HG03439 (cell line): Measurements from ENCODE around the gene RLN2.
"Not testable (repeated sequence)": the region's sequence is repeated elsewhere in the genome, so short reads cannot be mapped to it uniquely, and the experiment has no call there.

Experiments
- ATAC-seq: cut with Tn5 transposase; IDR thresholded peaks from one replicate; pipeline ENCODE4 v1.9.1; 2021; ENCODE audit warnings: mild to moderate bottlenecking, moderate library complexity; ENCODE audit not compliant: unreplicated experiment

RLN2 gene, protein sequence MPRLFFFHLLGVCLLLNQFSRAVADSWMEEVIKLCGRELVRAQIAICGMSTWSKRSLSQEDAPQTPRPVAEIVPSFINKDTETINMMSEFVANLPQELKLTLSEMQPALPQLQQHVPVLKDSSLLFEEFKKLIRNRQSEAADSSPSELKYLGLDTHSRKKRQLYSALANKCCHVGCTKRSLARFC

DNA sequence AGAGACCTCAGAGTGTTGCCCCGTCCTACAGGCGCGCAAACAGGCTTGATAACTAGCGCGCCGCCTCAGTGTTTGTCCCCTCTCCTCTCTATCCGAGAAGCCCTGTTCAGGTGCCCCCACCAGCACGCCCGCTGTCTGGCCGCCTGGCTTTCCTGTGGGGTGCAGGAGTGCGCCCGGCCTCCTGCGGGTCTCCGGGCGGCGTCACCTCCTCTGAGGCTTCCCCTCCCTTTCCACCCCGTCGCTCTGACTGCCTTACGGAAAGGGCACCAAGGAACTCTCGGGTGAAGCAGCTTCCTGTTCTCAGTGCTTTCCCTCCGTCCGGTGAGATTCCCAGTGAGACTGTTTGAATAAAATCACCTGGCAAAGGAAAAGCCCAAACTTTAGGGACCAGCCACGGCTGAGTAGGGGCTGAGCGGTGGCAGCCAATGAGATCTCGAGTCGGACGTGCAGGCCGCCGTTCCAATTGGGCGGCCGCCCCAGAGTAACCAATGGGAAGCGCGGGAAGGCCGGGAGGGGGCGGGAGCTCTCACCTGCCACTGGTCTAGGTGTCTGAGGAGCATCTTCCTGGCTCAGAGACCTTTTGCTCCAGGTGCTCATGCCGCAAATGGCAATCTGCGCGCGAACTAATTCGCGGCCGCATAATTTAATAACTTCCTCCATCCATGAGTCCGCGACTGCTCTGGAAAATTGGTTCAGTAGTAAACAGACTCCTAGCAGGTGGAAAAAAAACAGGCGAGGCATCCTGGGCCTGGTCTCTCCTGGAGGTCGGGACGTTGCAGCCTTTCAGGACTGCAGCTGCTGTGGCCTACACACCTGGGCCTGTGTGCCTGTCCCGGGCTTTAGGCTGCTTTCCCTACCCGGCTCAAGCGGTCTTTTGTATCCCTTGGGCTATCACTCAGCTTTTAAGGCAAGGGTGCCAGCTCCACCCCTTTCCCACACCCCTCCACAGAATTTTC lies at the start of gene RLN2:
RLN2 (minus strand) TSS at position 877 of the 956 bp plus-strand sequence; CDS start at position 741, 136 bp downstream.
- ATAC-seq: peak; percentile 98

DNA sequence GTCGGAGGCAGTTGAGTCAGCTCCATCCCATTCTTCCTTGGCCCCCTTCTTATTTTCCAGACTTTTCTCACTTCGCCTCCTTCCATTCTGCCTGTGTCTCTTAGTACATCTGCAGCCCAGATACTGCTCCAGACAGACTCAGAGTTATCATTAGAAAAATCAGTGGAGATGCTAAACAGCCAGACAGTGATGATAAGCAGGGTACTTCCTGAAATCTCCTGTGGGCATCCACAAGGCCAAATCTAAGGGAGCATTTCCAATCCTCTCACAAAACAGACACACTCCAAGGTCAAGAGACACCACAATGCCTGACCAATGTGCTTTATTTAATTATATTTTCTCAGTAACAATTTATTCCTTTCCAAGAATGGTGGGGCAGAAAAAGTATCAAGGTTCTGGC lies 49.7 kb upstream of the RLN2 start:
- no peak for ATAC-seq

DNA sequence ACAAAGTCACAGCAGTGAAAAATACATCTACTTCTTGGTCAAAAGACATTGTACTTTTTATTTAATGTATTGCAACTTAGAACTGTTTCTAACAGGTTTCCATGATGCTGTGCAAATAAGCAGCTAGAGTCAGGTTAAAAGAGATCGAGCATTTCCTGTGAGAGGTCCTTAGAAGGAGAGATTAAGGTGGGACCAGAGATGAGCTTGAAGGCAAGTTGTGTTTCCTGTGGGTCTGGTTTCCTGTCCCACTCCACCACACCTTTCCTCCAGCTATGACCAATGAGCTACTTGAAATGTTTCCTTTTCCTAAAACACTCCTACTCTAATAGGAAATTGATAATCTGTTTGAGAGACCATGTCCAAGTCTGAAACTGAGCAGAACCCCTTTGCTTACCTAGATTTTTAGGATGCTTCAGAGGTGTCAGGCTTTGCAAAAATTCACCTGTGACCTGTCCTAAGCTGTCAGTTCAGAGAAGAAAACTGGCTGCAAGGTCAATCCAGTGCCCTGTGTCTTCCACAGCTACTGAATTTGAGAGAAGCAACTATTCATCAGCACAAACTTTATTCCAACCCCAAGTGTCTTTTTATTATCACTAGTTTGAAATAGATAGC lies 48.2 kb upstream of the RLN2 start:
- ATAC-seq: no peak

DNA sequence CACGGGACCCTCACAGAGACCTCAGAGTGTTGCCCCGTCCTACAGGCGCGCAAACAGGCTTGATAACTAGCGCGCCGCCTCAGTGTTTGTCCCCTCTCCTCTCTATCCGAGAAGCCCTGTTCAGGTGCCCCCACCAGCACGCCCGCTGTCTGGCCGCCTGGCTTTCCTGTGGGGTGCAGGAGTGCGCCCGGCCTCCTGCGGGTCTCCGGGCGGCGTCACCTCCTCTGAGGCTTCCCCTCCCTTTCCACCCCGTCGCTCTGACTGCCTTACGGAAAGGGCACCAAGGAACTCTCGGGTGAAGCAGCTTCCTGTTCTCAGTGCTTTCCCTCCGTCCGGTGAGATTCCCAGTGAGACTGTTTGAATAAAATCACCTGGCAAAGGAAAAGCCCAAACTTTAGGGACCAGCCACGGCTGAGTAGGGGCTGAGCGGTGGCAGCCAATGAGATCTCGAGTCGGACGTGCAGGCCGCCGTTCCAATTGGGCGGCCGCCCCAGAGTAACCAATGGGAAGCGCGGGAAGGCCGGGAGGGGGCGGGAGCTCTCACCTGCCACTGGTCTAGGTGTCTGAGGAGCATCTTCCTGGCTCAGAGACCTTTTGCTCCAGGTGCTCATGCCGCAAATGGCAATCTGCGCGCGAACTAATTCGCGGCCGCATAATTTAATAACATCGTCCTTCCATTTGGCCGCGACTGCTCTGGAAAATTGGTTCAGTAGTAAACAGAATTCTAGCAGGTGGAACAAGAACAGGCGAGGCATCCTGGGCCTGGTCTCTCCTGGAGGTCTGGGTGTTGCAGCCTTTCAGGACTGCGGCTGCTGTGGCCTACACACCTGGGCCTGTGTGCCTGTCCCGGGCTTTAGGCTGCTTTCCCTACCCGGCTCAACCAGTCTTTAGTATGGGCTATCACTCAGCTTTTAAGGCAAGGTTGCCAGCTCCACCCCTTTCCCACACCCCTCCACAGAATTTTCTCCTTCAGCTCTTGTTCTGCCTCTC lies 34.8 kb upstream of the RLN2 start, which contains the start of gene RLN1:
RLN1 (minus strand) TSS at position 885 of the 990 bp plus-strand sequence; CDS start at position 755, 130 bp downstream.
- peak; percentile 99 for ATAC-seq

DNA sequence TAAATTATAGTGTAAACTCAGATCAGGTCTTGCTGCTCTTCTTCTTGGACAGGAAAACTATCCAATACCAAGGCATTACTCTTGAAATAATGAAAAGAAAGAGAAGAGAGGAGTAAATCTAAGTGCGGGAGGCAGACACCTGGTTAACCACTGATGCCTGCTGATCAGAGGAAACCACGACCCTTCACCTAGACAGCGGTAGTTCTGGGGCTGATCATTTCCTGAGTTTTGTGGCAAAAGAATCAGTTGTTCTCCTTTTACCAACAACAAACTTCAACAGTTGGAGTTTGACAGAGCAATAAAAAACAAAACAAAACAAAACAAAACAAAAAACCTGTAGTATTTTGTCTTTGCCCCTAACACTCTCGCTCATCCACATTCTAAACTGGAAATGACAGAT lies 32.2 kb upstream of the RLN2 start:
- no peak for ATAC-seq

DNA sequence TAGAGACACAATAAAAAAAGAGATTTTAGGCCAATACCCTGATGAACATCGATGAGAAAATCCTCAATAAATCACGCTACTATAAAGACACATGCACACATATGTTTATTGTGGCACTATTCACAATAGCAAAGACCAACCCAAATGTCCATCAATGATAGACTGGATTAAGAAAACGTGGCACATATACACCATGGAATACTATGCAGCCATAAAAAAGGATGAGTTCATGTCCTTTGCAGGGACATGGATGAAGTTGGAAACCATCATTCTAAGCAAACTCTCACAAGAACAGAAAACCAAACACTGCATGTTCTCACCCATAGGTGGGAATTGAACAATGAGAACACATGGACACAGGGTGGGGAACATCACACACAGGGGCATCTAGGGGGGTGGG lies 26.8 kb upstream of the RLN2 start:
- not testable (repeated sequence) for ATAC-seq

DNA sequence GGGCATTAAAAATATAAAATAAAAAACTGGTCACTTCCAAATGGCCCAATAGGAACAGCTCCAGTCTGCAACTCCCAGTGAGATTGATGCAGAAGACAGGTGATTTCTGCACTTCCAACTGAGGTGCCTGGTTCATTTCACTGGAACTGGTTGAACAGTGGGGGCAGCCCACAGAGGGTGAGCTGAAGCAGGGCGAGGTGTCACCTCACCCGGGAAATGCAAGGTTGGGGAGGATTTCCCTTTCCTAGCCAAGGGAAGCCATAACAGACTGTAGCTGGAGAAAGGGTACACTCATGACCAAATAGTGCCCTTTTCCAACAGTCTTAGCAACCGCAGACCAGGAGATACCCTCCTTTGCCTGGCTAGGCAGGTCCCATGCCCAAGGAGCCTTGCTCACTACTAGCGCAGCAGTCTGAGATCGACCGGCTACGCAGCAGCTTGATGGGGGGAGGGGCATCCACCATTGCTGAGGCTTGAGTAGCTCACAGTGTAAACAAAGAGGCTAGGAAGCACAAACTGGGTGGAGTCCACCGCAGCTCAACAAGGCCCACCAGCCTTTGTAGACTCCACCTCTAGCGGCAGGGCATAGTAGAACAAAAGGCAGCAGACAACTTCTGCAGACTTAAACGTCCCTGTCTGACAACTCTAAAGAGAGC lies 22.5 kb upstream of the RLN2 start:
- ATAC-seq: no peak

DNA sequence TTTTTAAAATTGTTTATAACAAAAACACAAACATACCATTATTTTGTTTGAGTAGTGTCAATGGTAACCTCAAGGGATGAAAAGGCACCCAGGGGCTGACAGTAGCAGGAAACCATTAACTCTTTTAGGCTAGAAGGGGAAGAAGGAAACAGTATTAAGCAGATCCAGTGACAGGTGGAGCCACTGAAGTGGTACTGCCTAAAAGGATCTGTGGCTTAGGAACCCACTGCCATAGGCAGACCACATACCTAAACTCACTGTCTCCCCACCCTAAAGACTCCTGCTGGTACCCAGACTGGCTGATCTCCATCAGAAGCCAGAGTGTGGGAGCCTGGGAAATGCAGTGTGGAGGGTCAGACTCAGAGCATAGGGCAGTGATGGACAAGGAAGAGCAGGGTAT lies 21.7 kb upstream of the RLN2 start:
- no peak for ATAC-seq

DNA sequence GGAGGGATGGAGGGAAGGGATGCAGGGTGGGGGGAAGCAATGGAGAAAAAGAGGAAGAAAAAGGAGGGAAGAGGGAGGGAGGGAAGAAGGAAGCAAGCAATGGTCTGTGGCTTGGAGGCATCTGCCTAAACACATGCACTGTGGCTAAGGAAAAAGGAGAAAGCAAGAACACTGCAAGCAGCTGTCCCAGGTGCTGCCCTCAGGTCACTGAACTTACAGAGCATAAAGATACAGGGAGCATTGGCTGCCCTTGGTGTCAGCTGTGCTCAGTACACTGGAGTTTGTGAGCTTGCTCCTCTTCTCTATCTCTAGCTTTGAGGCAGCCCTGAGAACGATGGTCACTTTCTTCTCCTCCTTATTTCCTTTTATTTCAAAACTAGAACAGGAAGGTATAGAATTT lies 17.1 kb upstream of the RLN2 start:
- ATAC-seq: not testable (repeated sequence)

DNA sequence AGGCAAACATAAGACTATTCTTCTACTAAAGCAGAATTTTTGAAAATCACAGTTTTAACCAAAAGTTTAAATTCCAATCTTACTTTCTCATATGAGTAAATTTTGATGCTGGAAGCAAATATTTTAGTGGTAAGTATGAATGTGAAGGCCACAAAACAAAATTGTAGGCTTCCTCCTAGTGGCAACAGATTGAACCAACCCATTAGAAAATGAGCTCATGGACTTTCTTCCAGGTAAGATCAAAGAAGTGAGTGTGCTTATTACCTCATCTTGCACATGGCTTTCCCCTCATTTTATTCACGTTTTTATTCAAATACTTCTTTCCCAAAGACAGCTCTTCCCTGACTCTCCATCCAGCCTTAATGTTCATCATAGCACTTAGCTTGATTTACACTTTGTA lies 16.5 kb upstream of the RLN2 start:
- ATAC-seq: no peak

DNA sequence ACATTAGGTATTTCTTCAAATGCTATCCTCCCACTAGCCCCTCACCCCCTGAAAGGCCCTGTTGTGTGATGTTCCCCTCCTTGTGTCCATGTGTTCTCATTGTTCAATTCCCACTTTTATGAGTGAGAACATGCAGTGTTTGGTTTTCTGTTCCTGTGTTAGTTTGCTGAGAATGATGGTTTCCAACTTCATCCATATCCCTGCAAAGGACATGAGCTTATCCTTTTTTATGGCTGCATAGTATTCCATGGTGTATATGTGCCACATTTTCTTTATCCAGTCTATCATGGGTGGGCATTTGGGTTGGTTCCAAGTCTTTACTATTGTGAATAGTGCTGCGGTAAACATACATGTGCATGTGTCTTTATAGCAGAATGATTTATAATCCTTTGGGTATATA lies 11.9 kb upstream of the RLN2 start:
- not testable (repeated sequence) for ATAC-seq

DNA sequence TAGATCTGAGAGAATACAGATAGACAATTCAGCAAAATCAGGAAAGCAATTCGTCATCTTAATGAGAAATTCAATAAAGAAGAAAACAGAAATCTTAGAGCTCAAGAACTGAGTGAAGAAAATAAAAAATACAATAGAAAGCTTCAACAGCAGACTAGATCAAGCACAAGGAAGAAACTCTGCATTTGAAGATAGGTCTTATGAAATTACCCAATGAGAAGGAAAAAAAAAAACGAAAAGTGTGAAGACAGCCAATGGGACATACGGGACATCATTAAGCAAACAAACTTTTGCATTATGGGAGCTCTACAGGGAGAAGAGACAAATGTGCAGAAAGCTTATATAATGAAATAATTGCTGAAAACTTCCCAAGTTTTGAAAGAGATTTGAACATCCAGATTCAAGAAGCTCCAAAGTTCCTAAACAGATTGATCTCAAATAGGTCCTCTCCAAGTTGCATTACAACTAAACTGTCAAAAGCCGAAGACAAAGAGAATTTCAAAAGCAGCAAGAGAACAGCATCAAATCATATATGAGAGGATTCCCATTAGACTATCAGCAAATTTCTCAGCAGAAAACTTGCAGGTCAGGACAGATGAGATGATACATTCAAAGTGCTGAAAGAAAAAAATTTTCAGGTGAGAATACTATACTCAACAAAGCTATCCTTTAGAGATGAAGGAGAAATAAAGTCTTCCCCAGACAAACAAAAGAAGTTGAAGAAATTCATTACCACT lies 10.8 kb upstream of the RLN2 start:
- no peak for ATAC-seq

DNA sequence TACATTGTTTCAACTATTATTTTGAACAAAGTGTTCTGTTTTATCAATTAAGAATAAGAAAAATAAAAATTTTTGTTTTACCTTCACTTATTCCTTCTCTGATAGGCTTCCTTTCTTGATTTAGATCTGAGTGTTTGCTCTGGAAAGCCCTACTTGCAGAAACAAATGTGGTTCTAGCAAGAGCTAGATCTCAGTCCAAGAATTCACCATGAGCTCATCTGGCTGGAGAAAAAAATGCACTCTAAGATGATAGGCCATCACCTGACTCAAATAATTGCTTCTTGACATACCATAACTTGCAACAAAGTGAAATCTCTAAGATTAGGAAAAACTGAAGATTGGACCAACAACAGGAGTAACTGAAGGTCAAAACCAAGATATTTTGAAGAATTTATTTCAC lies 6.3 kb upstream of the RLN2 start:
- ATAC-seq: no peak

DNA sequence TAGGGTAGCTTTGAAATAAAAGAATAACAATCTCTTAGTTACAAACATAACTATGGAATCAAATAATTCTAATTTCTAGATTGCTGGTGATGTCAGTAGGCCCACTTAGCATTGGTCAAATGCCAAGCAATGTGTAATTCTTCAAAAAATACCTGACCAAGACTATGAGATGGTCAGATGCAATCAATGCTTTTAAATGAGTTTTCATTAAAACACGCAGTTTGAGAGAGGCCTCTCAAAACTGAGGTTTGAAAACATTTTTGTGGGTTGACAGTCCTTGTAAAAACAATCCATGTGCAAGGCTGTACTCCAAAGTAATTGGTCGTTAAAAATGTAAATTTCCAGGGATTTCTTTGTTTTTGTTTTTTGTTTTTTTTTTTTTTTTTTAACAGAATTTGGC lies 1.2 kb upstream of the RLN2 start:
- no peak for ATAC-seq

DNA sequence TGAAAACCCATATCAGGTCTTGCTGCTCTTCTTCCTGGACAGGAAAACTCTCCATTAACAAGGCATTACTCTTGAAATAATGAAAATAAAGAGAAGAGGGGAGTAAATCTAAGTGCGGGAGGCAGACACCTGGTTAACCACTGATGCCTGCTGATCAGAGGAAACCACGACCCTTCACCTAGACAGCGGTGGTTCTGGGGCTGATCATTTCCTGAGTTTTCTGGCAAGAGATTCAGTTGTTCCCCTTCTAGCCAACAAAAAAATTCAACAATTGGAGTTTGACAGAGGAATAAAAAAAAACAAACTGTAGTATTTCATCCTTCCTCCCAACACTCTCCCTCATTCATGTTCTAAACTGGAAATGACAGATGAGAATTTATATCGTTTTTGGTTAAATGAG lies 3.0 kb downstream of the RLN2 start:
- ATAC-seq: no peak

DNA sequence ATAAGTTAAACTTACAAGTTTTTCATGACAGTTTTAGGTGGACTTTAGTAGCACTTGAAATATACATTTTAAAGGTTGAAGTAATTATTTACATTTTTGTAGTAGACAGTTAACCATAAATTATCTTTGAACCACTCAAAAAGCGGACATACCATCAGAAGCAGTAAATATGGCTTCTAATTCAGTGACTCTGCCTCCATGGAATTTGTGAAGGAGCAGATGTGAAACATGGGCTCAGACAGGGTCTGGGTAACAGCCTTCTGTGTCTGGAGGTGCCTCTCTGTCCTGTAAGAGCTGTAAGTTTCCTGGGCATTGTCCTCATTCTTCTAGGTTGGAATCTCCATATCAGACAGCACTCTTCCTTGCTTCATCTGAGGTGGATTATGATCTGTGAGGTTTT lies 12.4 kb downstream of the RLN2 start:
- no peak for ATAC-seq

DNA sequence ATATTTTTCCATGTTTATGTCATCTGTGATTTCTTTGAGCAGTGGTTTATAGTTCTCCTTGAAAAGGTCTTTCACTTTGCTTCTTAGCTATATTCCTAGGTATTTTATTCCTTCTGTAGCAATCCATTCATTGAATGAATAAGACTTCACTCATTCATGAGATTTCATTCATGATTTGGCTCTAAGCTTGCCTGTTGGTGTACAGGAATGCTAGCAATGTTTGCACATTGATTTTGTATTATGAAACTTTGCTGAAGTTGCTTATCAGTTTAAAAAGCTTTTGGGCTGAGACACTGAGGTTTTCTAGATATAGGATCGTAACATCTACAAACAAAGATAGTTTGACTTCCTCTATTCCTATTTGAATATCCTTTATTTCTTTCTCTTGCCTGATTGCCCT lies 15.9 kb downstream of the RLN2 start:
- no peak for ATAC-seq

DNA sequence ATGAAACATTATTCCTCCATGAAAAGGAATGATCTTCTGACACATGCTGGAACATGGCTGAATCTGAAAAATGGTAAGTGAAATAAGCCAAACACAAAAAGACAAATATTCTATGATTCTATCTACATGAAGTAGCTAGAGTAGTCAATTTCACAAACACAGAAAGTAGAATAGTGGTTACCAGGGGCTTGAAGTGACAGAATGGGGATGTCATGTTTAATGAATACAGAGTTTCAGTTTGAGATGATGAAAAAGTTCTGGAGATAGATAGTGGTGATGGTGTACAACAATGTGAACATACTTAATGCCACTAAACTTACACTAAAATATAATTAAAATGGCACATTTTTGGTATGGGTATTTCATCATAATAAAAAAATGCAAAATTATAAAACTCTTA lies 18.3 kb downstream of the RLN2 start:
- ATAC-seq: no peak

DNA sequence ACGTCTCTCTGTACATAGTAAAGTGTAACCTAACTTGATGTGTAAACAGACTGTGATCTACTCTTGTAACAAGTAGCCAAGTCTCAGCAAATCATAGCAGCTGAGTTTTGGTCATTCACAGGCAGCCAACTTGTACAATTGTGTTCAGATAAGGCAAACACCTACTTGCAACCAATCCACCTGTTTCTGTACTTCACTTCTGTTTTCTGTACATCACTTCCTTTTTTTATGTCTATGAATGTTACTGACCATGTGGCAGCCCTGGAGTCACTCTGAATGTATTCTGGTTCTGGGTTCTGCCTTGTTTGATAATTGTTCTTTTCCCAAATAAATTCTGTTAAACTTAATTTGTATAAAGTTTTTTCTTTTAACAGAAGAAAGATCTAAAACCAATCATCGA lies 26.0 kb downstream of the RLN2 start:
- no peak for ATAC-seq
